ENCODE results near the gene MEF2D.

The MEF2D gene

GRCh38 chr1:156496211-156496761, 4.3 kb downstream of the MEF2D start:
- no peak for TF ChIP-seq CTCF (IDR thresholded peaks at IDR 0.05; ENCODE audit: borderline replicate concordance, control extremely low read depth, extremely low read depth, insufficient read depth, missing control alignments)
- in situ Hi-C loops (cut with MboI; ENCODE audit: low sequenced_read_pairs, unreplicated experiment), result no loop called here
- DNase-seq (ENCODE audit: low spot score), result no peak

- TF ChIP-seq CTCF (IDR thresholded peaks at IDR 0.05; ENCODE audit: borderline replicate concordance, control extremely low read depth, extremely low read depth, insufficient read depth, missing control alignments), result no peak
- DNase-seq (ENCODE audit: low spot score), result no peak
- in situ Hi-C loops (cut with MboI; ENCODE audit: low sequenced_read_pairs, unreplicated experiment), result no loop called here
Observed at GRCh38 chr1:156495401-156496140, 5.0 kb downstream of the MEF2D start.

GRCh38 chr1:156494309-156494895, 6.2 kb downstream of the MEF2D start:
- no peak for DNase-seq (ENCODE audit: low spot score)
- TF ChIP-seq CTCF (IDR thresholded peaks at IDR 0.05; ENCODE audit: borderline replicate concordance, control extremely low read depth, extremely low read depth, insufficient read depth, missing control alignments), result no peak
- in situ Hi-C loops (cut with MboI; ENCODE audit: low sequenced_read_pairs, unreplicated experiment), result no loop called here

- in situ Hi-C loops (cut with MboI; ENCODE audit: low sequenced_read_pairs, unreplicated experiment), result no loop called here
- no peak for DNase-seq (ENCODE audit: low spot score)
- no peak for TF ChIP-seq CTCF (IDR thresholded peaks at IDR 0.05; ENCODE audit: borderline replicate concordance, control extremely low read depth, extremely low read depth, insufficient read depth, missing control alignments)
Observed at GRCh38 chr1:156493742-156494141, 6.8 kb downstream of the MEF2D start.

- in situ Hi-C loops (cut with MboI; ENCODE audit: low sequenced_read_pairs, unreplicated experiment), result no loop called here
- no peak for DNase-seq (ENCODE audit: low spot score)
Observed at GRCh38 chr1:156493154-156493631, 7.4 kb downstream of the MEF2D start.

More at GRCh38 chr1:156493154-156493631, 7.4 kb downstream of the MEF2D start:
- no peak for TF ChIP-seq CTCF (IDR thresholded peaks at IDR 0.05; ENCODE audit: borderline replicate concordance, control extremely low read depth, extremely low read depth, insufficient read depth, missing control alignments)

All from GM13976 (cell line).